Loucy (cell line): ENCODE results near the gene OR1F1.

Experiments used
- H2AFZ ChIP-seq: fragments of 200-600 bp; sonication (generic); 2 replicates; pipeline ENCODE4 v1.6.0; 2016; ENCODE audit warnings: antibody characterized with exemption, mild to moderate bottlenecking, low read length, moderate library complexity
- H3F3A ChIP-seq: fragments of 200-600 bp; 2 replicates; pipeline ENCODE4 v1.6.0; 2016; ENCODE audit warnings: antibody characterized with exemption, low read depth, mild to moderate bottlenecking
- H3K27me3 ChIP-seq: fragments of 200-600 bp; sonication (generic); 2 replicates; pipeline ENCODE4 v1.6.1; 2014; ENCODE audit warnings: low read length, mild to moderate bottlenecking; ENCODE audit not compliant: insufficient read depth, poor library complexity, severe bottlenecking
- H3K36me3 ChIP-seq: fragments of 200-600 bp; sonication (generic); 2 replicates; pipeline ENCODE4 v1.6.1; 2016; ENCODE audit warnings: low read length; ENCODE audit not compliant: insufficient read depth
- H3K4me1 ChIP-seq: fragments of 200-600 bp; sonication (generic); 2 replicates; pipeline ENCODE4 v1.5.1; 2014; ENCODE audit warnings: low read length, mild to moderate bottlenecking; ENCODE audit not compliant: insufficient read depth, poor library complexity, severe bottlenecking
- H3K4me2 ChIP-seq: fragments of 200-600 bp; sonication (generic); 2 replicates; pipeline ENCODE4 v1.6.0; 2014; ENCODE audit warnings: antibody characterized with exemption, low read length, low read depth, mild to moderate bottlenecking; ENCODE audit not compliant: poor library complexity, severe bottlenecking
- H3K4me3 ChIP-seq: fragments of 200-600 bp; sonication (generic); 2 replicates; pipeline ENCODE4 v1.5.1; 2014; ENCODE audit warnings: low read length, mild to moderate bottlenecking, mixed read lengths; ENCODE audit not compliant: poor library complexity, severe bottlenecking
- H3K79me2 ChIP-seq: fragments of 200-600 bp; sonication (generic); 2 replicates; pipeline ENCODE4 v1.6.1; 2014; ENCODE audit warnings: low read length; ENCODE audit not compliant: insufficient read depth
- H3K9ac ChIP-seq: fragments of 200-600 bp; sonication (generic); 2 replicates; pipeline ENCODE4 v1.6.0; 2014; ENCODE audit warnings: mild to moderate bottlenecking, low read depth, low read length, moderate library complexity; ENCODE audit not compliant: poor library complexity, severe bottlenecking
- H3K9me2 ChIP-seq: fragments of 200-600 bp; sonication (generic); replicated peaks from 2 replicates; pipeline ENCODE4 v1.6.1; 2016; ENCODE audit warnings: low read depth, low read length, mixed read lengths
- H3K9me3 ChIP-seq: fragments of 200-600 bp; sonication (generic); 2 replicates; pipeline ENCODE4 v1.6.1; 2014; ENCODE audit warnings: mild to moderate bottlenecking, antibody characterized with exemption, low read length, low read depth; ENCODE audit not compliant: insufficient read depth
- H4K20me1 ChIP-seq: fragments of 200-600 bp; sonication (generic); 2 replicates; pipeline ENCODE4 v1.6.0; 2014; ENCODE audit warnings: antibody characterized with exemption, low read length, mild to moderate bottlenecking; ENCODE audit not compliant: insufficient read depth, poor library complexity, severe bottlenecking
- CTCF ChIP-seq: fragments of 200-600 bp; sonication (generic); conservative IDR thresholded peaks from 2 replicates; pipeline ENCODE4 v1.5.1; 2014; ENCODE audit warnings: mild to moderate bottlenecking, antibody characterized with exemption, low read length
- EZH2phosphoT487 ChIP-seq: fragments of 200-600 bp; IDR thresholded peaks from 2 replicates; pipeline ENCODE4 v1.6.1; 2018; ENCODE audit warnings: antibody characterized with exemption, mild to moderate bottlenecking, moderate library complexity, borderline replicate concordance

Gene OR1F1

GRCh38 chr16:3188925-3189825, 1.2 kb downstream of the OR1F1 start:
- Histone ChIP-seq H3K4me2 (no peak overlapping the region), H3K4me3 (no peak overlapping the region), H3K9ac (no peak overlapping the region), H4K20me1 (no peaks in the 10 kb centered on the region), H3K36me3 (no peaks in the 10 kb centered on the region), H3K9me2 (no peaks in the 10 kb centered on the region), H3K4me1 (no peaks in the 10 kb centered on the region), H2AFZ (no peak overlapping the region), H3K79me2 (no peaks in the 10 kb centered on the region), H3K27me3 (no peaks in the 10 kb centered on the region), H3F3A (no peaks in the 10 kb centered on the region), H3K9me3 (no peaks in the 10 kb centered on the region)
- TF ChIP-seq EZH2phosphoT487 = no peak
- no peak for TF ChIP-seq CTCF

- H3K9ac ChIP-seq = no peak overlapping the region
These were observed 1.9 kb downstream of the OR1F1 start for GRCh38 chr16:3189869-3190268.

GRCh38 chr16:3190949-3191353, 2.9 kb downstream of the OR1F1 start:
- H3K79me2 ChIP-seq = no peaks in the 10 kb centered on the region
- H3K27me3 ChIP-seq = no peaks in the 10 kb centered on the region
- no peak overlapping the region for H3K9ac ChIP-seq
- no peaks in the 10 kb centered on the region for H4K20me1 ChIP-seq
- H3K9me3 ChIP-seq = no peaks in the 10 kb centered on the region
- no peaks in the 10 kb centered on the region for H3K36me3 ChIP-seq
- no peak for TF ChIP-seq CTCF
- TF ChIP-seq EZH2phosphoT487 = no peak
- no peak overlapping the region for H3K4me3 ChIP-seq
- no peaks in the 10 kb centered on the region for H3F3A ChIP-seq
- no peak overlapping the region for H2AFZ ChIP-seq
- no peaks in the 10 kb centered on the region for H3K9me2 ChIP-seq
- H3K4me1 ChIP-seq = no peaks in the 10 kb centered on the region
- no peak overlapping the region for H3K4me2 ChIP-seq

More at GRCh38 chr16:3189869-3190268, 1.9 kb downstream of the OR1F1 start:
- Histone ChIP-seq H3K27me3 (no peaks in the 10 kb centered on the region), H3K9me2 (no peaks in the 10 kb centered on the region), H3K36me3 (no peaks in the 10 kb centered on the region), H4K20me1 (no peaks in the 10 kb centered on the region), H3F3A (no peaks in the 10 kb centered on the region), H3K9me3 (no peaks in the 10 kb centered on the region), H3K4me1 (no peaks in the 10 kb centered on the region), H2AFZ (no peak overlapping the region), H3K4me3 (no peak overlapping the region), H3K4me2 (no peak overlapping the region), H3K79me2 (no peaks in the 10 kb centered on the region)
- no peak for TF ChIP-seq EZH2phosphoT487
- TF ChIP-seq CTCF = no peak
